Inferior parietal cortex (tissue), 1 donor: ENCODE measurements around the gene PSMA3.
A peak's percentile ranks its signal among the peaks of the same experiment; 100 is the strongest.
"Not testable (repeated sequence)": the region's sequence is repeated elsewhere in the genome, so short reads cannot be mapped to it uniquely, and the experiment has no call there.

ENCODE experiments used
- DNase-seq: peaks from one replicate; pipeline ENCODE4 v3.0.0-alpha.2; 2016; ENCODE audit errors: extremely low spot score

Gene PSMA3

DNA sequence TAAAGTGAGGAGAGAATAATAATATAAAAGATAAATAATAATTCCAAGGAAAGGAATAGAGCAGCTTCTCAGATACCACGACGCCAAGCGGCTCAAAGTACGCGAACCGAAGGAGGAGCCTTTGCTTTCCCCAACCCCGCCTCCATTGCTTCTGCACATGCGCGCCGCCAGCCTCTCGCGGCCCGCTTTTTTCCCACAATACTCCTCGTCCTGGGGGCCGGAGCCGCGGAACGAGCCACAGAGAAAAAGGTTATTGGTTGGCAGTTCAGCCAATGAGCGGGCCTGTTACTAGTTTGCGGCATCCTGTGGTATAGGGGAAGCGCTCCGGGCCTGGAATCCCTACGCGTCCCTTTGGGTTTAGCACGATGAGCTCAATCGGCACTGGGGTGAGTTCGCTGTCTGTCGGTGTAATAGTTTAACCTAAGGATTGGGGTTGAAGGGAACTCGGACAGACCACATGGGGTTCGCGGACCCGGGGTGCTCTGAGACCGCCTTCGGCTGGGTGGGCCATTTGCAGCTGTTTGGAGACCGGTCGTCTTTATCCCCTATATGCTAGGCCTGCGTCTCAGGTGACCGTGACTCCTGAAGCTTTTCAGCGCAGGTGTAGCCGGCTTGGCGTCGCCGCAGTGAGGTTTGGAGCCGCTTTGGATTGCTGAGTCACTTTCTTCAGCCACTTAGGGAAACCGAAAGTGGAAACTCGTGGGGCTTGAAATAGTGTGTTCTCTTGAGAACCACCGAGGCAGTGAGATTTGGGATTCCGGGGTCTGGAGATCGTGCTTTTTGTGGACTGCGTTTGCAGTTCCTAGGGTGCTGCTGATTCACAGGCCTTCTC is at the start of gene PSMA3:
PSMA3 (plus strand) TSS at position 288 of the 832 bp plus-strand sequence; CDS start at position 366, 78 bp downstream.
- DNase-seq, result peak; percentile 99

DNA sequence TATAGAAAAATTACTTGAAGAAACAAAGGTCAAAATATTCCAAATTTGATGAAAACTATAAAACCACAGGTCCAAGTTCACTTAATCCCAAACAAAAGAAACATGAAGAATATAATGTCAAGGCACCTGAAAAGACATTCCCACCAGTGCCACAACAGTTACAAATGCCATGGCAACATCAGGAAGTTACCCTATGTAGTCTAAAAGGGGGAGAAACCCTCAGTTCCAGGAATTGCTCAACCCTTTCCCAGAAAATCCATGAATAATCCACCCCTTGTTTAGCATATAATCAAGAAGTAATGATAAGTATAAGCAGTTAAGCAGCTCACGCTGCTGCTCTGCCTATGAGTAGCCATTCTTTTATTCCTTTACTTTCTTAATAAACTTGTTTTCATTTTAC is 48.4 kb upstream of the PSMA3 start:
- no peak for DNase-seq

DNA sequence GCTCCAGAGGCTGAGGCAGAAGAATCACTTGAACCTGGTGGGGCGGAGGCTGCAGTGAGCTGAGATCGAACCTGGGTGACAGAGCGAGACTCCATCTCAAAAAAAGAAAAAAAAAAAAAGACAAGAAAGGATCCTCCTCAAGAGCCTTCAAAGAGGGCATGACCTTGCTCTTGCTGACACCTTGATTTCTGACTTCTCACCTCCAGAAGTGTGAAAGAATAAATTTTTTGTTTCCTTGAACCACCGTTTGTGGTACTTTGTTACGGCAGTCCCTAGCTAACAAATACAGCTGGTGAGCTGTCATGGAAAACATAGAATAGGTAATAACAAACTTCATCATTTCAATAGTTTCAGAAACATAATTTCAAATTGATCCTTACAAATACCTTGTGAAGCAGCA is 46.6 kb upstream of the PSMA3 start:
- no peak for DNase-seq

DNA sequence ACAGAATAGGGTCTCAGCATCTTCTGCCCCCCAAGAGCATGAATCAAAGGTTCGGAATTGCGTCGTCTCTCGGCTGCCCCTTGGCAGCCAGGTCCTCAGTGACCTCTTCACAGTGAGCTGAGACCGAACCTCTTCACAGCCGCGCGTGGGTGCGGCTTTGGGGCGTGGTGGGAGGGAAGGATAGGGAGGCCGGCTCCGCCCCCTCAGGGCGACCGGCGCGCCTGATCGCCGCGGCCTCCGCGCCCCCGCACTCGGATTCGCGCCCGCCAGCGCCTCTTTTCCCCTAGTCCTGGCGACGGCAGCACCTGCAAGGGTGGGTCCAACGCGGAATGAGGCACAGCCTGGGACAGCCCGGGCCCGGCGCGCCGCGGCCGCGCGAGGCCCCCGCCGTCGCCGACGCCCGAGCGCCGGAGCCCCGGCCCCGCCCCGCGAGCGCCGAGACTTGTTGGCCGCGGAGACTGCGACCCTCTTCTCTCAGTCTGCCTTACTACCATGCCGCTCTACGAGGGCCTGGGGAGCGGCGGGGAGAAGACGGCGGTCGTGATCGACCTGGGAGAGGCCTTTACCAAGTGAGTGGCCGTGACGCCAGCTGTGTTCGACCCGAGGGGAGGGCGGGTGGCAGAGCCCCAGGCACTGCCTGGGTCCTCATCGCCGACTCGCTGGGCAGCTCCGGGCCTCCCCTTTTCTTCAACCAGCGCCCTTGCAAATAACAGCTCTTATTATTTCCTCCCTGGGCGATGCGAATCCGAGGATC is 44.7 kb upstream of the PSMA3 start, which contains the start of gene ACTR10:
ACTR10 (plus strand) TSS at position 424 of the 754 bp plus-strand sequence; CDS start at position 493, 69 bp downstream.
- DNase-seq, result peak; percentile 79

DNA sequence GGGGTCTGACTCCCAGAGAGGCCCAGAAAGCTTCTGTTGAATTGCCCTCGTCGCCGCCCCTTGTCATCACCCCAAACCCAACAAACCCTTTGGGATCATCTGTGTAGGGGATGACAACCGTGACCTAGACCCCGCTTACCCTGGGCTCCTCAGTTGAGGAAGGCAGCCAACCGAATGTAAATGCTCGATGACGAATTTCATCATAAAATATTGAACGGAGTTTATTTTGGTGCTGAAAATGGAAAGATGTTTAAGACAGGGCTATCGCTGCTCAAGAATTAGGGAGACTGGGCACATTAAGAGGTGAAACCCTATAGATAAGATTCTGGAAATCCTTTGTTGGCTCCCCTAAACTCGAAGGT is 44.2 kb upstream of the PSMA3 start:
- DNase-seq, result no peak

DNA sequence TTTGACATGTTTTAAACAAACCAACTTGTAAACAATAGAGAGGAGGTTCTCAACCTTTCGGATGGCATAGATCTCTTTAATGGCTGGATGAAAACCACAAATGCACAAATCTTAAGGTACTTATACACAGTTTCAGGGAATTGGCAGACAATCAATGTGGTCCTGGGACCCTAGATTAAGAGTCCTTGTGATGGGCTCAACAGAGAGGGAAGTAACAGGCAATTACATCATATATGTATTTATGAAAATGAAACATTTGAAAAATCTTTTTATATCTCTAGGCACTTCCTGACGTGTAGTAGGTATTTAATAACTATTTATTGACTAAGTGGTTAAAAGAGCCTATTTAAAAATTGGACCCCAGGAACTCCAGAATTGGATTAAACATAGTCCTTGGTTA is 43.8 kb upstream of the PSMA3 start:
- peak; percentile 27 for DNase-seq

DNA sequence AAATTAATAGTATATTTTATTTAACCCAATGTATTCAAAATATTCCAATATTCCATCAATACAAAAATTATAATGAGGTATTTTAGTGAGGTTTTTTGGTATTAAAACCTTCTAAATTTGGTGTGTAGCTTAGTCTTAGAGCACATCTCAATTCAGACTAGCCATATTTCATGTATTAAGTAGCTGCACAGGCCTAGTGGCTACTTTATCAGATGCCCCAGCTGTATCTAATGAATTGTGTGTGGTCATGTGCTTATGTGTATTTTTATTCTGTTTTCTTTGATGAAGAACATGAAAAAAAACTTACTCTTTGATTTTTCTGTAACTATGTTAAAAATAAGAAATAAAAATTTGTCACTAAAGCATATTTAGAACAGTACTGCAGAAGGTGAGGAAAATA is 31.5 kb upstream of the PSMA3 start:
- DNase-seq, result no peak

DNA sequence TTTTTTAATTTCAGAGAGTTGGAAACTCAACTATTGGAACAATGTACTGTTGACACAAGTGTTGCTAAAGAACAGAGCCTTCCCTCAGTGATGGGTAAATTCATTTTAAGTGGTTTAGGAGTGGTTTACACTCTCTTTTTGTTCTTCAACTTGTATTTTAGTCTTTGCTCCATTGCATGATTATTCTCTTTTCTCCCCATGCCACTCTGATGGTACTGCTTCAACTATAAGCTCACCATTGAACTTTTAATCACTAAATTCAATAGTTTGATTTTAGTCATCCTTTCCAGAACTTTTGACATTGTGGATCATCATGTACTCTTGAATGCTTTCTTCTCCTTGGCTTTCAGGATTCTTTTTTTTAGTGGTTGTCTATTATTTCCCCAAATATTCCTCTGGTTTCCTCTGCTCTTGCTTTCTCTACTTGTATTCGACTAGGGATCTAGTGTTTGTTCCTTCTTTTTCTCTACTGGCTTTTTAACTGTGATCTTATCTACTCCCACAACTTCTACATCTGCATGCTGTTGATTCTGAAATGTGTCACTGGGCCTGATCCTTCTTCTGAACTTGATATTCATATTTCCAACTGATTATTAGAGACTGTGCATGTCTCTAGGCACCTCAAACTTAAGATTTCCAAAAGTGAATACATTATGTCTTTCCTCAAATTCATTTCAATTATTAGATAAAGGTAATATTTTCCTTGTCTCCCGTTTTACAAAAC is 29.3 kb upstream of the PSMA3 start:
- DNase-seq, result no peak

DNA sequence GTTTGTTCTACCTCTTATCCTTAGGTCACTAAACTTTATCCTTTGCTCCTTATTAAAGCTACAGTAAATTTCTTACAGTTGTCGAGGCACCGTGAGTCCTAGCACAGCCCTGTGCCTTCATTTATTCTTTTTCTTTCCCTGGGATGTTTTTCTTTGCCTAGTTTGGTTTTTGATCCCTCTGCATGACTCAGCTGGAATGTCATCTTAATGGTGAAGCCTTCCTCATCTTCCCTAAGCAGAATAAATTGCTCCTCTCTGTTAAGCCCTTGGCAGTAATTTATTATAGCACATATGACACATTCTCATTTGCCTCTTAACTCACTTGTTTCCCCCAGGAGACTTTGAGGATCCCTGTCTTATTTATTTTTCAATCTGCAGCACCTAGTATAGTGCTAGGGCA is 28.1 kb upstream of the PSMA3 start:
- DNase-seq, result no peak

DNA sequence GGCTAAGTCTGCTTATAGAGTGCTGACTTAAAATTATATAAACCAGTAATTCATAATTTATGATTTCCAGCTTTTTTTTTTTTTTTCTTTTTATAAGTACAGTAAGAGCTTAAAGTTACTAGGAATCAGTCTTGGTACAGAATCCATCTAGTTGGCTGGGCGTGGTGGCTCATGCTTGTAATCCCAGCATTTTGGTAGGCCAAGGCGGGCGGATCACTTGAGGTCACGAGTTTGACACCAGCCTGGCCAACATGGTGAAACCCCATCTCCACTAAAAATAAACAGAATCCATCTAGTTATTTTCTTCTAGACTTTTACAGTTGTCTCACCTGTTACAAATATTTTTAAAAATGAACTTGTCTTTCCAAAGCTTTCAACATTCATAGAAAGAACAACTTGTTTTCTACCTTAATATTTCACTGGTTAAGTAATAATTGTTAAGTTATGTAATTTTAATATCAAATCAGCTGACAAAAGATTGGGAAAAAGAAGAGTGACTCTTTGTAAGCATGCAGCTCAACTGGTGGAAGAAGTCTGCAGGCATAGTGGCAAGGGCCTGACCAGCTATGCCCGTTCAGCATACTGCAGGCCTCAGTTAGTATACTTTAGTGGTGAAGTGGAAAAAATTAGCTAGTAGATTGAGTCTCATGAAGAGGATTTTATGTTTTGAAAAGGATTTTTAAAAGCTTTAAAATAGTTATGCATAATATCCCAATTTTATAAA is 17.4 kb upstream of the PSMA3 start:
- no peak for DNase-seq

DNA sequence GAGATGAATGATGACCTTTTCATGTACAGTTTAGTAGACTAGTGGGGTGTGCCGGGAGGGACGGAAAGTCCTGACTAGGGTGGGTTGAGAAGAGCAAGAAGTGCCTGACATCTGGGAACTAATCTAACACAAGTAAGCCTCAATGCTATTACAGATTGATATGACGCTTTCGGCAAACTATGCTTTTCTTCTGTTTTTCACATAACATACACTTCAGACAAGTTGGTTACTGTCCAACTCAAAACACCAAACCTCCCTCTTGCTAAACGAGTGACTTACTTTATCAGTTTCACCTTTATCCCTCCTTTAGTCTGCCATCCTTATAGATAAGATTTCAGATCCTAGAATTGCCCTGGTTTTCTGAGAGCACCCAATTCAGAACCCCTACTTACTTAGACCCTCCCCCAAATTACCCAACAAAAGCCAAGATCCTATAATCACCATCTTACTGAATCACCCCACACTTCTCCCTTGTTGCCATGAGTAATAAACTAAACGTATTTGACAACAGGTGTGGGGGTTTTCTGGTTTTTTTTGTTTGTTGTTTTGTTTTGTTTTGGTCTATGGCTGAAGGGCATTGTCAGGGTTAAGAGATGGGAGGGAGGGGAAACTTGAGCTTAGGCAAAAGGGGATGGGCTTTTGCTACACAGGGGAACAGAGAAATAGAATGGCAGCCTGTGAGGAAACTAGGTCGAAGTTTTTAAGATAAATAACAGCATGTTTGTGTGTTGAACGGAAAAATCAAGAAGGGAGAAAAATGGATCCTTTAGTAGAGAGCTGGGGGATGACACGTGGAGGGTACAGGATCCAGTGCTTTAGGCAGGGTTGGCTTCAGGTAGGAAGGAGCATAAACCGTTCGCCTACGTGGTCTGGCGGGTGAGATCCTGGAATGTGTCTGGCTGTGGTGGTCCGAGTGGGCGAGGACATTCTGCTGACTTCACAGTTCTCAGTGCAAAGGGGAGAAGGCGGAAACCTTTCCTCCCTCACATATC is 6.1 kb upstream of the PSMA3 start:
- no peak for DNase-seq

DNA sequence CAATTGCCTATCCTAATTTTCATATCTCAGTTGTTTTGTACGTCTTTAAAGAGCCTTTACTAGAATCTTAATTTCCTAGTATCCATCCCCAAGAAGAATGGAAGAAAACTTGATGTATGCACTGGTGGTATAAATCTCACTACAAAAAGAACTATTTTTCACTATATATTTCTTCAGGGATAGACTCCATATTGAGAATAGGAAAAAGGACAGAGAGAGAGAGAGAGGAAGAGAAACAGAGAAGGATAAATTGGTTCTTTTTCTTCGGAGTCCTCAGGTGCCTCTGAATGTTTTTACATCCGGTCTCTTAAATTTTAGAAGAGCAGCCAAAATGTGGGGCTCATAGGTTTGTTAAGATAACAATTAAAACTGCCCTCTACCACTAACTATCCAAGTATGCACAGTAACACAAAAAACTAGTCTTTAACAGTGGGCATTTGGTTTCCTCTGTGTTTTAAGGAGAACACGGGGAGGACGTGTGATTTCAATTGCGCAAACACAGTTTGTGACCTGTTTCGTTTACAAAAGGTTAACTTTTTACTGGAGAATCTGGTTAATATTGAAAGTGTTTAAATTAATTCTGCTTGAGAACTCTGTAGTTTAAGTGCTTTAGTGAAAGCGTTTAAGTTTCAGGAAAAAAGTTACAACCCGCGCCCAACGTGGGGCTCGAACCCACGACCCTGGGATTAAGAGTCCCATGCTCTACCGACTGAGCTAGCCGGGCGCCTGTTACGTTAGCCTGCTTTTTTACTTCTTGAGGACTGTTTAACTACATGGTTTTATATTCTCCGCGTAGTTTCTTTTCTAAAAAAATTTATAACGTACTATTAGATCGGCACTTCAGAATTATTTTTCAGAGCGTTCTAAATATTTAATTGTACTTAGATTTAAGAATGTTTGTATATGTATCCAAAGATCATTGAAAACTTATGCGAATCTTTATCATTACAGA is 5.1 kb upstream of the PSMA3 start:
- peak; percentile 90 for DNase-seq

DNA sequence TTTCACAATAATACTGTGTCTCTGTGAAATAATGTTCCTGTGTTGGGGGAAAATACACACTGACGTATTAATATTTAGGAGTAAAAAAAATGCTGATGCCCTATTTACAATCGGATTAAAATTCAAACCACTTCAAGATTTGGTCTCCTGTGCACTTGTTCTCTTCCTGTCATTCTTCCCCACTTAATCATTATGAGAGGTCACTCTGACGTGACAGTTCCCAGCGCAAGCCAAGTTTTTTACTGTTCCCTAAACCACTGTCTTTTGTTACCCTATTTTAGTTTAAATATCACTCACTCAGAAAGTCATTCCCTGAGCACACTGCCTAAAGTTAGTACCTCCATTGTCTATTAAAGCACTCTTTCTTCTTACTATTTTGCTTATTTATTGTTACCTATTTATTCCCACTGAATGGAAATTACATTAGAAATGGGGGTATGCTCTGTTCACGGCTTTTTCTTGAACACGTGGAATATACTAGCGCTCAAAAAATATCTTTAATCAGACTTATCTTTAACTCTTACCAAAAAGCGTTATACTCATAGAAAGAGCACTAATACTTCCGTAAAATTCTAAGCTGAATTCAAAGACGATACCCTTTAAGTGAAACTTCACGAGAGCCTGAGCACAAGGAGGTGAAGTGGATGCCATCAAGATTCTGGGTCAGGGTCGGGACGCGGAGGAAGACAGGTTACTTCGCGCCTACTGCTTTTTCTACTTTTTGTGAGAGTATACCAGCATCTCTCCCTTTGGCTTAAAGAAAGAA is 670 bp upstream of the PSMA3 start:
- no peak for DNase-seq

DNA sequence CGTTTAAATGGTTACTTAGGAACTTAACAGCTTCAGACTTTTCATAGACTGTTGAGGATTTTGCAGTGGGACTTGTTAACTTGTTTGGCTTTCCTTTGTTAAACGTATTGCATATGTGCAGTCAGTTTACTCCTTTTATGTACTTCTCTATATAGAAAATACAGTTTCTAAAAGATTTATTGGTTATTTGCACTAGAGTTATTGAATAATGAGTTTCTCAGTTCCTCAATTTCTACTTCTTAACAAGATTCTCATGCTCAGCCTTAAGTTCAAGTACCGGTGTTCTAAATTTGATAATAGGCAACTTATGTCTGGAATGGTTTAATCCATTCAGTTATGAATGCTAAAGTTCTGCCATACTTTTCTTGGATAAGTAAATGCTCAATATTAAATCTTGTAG is 919 bp downstream of the PSMA3 start:
- no peak for DNase-seq

DNA sequence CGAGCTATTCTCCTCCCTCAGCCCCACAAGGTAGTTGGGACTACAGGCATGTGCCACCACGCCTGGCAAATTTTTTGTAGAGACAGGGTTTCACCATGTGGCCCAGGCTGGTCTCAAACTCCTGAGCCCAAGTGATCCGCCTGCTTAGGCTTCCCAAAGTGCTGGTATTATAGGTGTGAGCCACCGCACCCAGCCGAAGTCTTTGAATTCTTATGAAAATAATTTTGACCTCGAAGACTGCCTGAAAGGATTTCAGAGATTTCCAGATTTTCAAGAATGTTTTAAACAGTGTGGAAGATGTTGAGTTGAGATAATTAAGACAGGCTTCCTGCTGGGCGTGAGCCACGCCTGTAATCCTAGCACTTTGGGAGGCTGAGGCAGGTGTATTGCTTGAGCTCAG is 5.0 kb downstream of the PSMA3 start:
- DNase-seq, result no peak

DNA sequence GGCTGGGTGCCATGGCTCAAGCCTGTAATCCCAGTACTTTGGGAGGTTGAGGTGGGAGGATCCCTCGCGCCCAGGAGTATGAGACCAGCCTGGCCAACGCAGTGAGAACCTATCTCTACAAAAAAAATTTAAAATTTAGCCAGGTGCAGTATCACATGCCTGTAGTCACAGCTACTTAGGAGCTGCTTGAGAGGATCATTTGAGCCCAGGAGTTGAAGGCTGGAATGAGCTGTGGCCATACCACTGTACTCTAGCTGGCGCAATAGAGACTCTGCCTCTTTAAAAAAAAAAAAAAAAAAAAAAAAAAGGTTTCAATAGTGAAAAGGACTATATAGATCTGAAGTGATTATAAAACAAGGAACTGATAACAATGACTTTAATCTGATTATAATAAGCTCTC is 13.5 kb downstream of the PSMA3 start:
- DNase-seq, result no peak

DNA sequence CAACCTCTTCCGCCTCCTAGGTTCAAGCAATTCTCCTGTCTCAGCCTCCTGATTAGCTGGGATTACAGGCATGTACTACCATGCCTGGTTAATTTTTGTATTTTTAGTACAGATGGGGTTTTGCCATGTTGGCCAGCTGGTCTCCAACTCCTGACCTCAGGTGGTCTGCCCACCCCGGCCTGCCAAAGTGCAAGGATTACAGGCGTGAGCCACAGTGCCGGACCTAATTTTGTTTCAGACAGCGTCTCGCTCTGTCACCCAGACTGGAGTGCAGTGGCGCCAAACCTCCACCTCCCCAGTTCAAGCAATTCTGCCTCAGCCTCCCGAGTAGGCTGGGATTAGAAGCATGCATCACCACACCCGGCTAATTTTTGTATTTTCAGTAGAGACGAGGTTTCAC is 17.4 kb downstream of the PSMA3 start:
- DNase-seq, result not testable (repeated sequence)

DNA sequence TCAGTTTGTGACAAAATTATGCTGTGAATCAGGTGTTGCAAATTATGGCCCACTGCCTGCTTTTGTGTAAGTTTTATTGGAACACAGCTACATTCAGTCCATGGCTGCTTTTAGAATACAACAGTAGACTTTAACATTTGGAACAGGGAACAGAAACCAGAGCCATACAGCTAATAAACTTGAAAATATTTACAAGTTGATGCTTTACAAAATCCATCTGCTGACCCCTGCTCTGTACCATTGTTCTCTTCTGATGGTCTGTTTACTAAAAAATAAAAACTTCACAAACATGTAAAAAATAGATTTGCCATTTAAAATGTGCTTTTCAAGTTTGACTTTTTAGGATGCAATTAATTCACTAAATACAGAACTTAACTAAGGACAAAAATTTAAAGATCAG is 20.8 kb downstream of the PSMA3 start:
- no peak for DNase-seq

DNA sequence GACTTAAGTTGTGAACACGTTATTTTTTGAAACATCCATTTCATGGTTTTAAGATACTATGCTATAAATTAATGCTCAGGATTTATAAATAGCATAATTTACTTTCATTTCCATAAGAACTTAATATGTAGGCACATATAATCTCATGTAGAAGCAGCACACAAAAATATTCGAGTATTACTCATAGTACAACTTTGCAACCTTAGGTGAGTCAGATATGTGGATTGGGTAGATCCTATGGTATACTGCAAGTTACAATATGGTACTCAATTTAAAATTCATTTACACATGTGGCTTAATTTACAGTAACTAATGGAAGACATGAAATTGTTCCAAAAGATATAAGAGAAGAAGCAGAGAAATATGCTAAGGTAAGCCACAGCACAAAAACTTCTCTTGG is 26.0 kb downstream of the PSMA3 start:
- no peak for DNase-seq
